ENCODE data around the gene GUCA1A. TPM values are rescaled to one million over a fixed set of nuclear protein-coding genes. Genes with fewer than 3 reads are reported as not detected.
"Not testable (repeated sequence)": the region's sequence is repeated elsewhere in the genome, so short reads cannot be mapped to it uniquely, and the experiment has no call there.

The GUCA1A gene
- total RNA-seq, 6 experiments from 2014 or later = not detected

DNA sequence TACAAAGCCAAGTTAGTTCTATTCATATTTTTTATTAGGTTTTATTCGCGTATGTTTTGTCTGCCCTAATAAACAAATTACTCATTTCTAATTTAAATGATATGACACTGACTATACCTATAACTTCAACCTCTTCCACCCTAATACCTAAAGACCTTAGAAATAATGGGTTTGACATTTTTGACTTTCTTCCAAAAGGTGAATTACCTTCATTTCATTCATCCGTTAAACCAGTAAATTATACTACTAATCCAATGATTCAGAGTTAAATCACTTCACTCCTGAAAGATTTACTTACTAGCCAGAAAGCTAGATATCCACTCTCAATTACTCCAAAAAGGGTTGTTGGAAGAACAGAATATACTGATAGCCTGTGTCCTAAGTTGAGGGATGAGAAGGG is 39.3 kb downstream of the GUCA1A start:
- H3K4me1 ChIP-seq = peaks cover 0 to 24% (median 8%) of the 10 kb centered on the region in 4 donors
- no peak for DNase-seq
- no peak for ATAC-seq
- H3K27me3 ChIP-seq = no peaks in the 10 kb centered on the region
- intact Hi-C loops (cut with DNase I) = no loop called here
- H3K27ac ChIP-seq = no peak overlapping the region
- TF ChIP-seq POLR2A (IDR thresholded peaks at IDR 0.05) (no peak), CTCF (IDR thresholded peaks at IDR 0.05) (no peak)
- peaks cover 4 to 55% (median 21%) of the 10 kb centered on the region in 4 donors for H3K36me3 ChIP-seq
- H3K4me3 ChIP-seq = no peak overlapping the region
- 56% methylated on average over 3 of the region's 3 CpGs for WGBS (ENCODE audit: insufficient coverage, low coverage, low lambda C conversion rate, missing lambda C conversion rate)
- H3K9me3 ChIP-seq = no peaks in the 10 kb centered on the region

GRCh38 chr6:42216495-42216894 is 43.3 kb downstream of the GUCA1A start:
- H3K9me3 ChIP-seq; intact Hi-C loops (cut with DNase I); ATAC-seq; H3K27me3 ChIP-seq; H3K27ac ChIP-seq; DNase-seq: not testable (repeated sequence)
- peaks cover 0 to 19% (median 5%) of the 10 kb centered on the region in 4 donors for H3K36me3 ChIP-seq
- peak overlapping the region in 2 of 3 donors; percentile 62 to 69 for H3K4me3 ChIP-seq
- 68% methylated on average over 11 of the region's 18 CpGs for WGBS (ENCODE audit: insufficient coverage, low coverage, low lambda C conversion rate, missing lambda C conversion rate)
- H3K4me1 ChIP-seq = peaks cover 0 to 16% (median 4%) of the 10 kb centered on the region in 4 donors

GRCh38 chr6:42217157-42217518 is 44.0 kb downstream of the GUCA1A start:
- intact Hi-C loops (cut with DNase I) = no loop called here
- Histone ChIP-seq H3K27ac (peak overlapping the region; percentile 3 to 76 (median 35)), H3K4me1 (peaks cover 0 to 10% (median 4%) of the 10 kb centered on the region in 4 donors), H3K4me3 (peak overlapping the region; percentile 62 to 81 (median 69)), H3K36me3 (peaks cover 0 to 19% (median 5%) of the 10 kb centered on the region in 4 donors), H3K9me3 (no peaks in the 10 kb centered on the region), H3K27me3 (no peaks in the 10 kb centered on the region)
- DNase-seq (no peak), ATAC-seq (peak in 1 of 4 donors; percentile 3)
- 1% methylated on average over 5 of the region's 5 CpGs for WGBS (ENCODE audit: insufficient coverage, low coverage, low lambda C conversion rate, missing lambda C conversion rate)
- TF ChIP-seq CTCF (IDR thresholded peaks at IDR 0.05) = no peak
- TF ChIP-seq POLR2A (IDR thresholded peaks at IDR 0.05) = no peak

GRCh38 chr6:42217519-42218367 is 44.6 kb downstream of the GUCA1A start, which contains the start of gene MRPS10:
Gene MRPS10 (minus strand): TSS chr6:42217861. CDS start chr6:42217849, 12 bp downstream.
- peak within 1 kb of the TSS; percentile 62 to 81 (median 69) for H3K4me3 ChIP-seq
- peak within 1 kb of the TSS; percentile 3 to 76 (median 35) for H3K27ac ChIP-seq
- H3K27me3 ChIP-seq = no peaks in the 10 kb centered on the region
- ATAC-seq = peak; percentile 98 to 100 (median 100)
- H3K9me3 ChIP-seq = no peaks in the 10 kb centered on the region
- DNase-seq = peak; percentile 88 to 94 (median 92)
- 12% methylated on average over 20 of the region's 29 CpGs for WGBS (ENCODE audit: insufficient coverage, low coverage, low lambda C conversion rate, missing lambda C conversion rate)
- H3K4me1 ChIP-seq = peaks cover 0 to 9% (median 4%) of the 10 kb centered on the region in 4 donors
- peaks cover 0 to 15% (median 4%) of the 10 kb centered on the region in 4 donors for H3K36me3 ChIP-seq
- no peak for TF ChIP-seq CTCF (IDR thresholded peaks at IDR 0.05)
- TF ChIP-seq POLR2A (IDR thresholded peaks at IDR 0.05) = peak; percentile 82
- intact Hi-C loops (cut with DNase I) = no loop called here

DNA sequence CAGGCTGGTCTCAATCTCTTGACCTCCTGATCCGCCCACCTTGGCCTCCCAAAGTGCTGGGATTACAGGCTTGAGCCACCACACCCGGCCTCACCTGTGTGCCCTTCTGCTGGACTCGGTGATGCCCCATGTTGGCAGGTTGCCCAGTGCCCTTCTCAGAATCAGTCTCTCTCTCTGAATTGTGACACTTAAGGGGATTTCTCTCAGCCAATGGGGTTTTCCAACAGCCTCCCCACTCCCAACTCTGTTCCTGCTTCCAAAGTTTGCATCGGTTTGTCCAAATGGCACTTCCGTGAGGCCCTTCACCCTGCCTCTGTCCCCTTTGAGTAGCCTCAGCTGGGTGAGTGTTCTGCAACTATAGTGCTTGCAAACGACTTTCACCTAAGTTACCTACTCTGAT is 47.6 kb downstream of the GUCA1A start:
- intact Hi-C loops (cut with DNase I) = loop anchor here in 1 of 2 donors (10.0 kb wide), 1 partner anchor 56 kb away; no protein-coding TSS in a partner anchor
- ATAC-seq (no peak), DNase-seq (no peak)
- TF ChIP-seq CTCF (IDR thresholded peaks at IDR 0.05) (no peak), POLR2A (IDR thresholded peaks at IDR 0.05) (no peak)
- no peaks in the 10 kb centered on the region for H3K27me3 ChIP-seq
- no peak overlapping the region for H3K27ac ChIP-seq
- H3K4me3 ChIP-seq = no peak overlapping the region
- no peaks in the 10 kb centered on the region for H3K9me3 ChIP-seq
- H3K36me3 ChIP-seq = no peaks in the 10 kb centered on the region
- peaks cover 0 to 9% (median 4%) of the 10 kb centered on the region in 4 donors for H3K4me1 ChIP-seq
- WGBS (ENCODE audit: insufficient coverage, low coverage, low lambda C conversion rate, missing lambda C conversion rate) = 57% methylated on average over 5 of the region's 6 CpGs

Data from right lobe of liver (tissue), 6 donors.